ENCODE data around the gene NEK6. TPM values are rescaled to one million over a fixed set of nuclear protein-coding genes. Genes with fewer than 3 reads are reported as not detected.

The NEK6 gene
- total RNA-seq, 2 donors from 2014 or later: 77.8 to 83.4 TPM

DNA sequence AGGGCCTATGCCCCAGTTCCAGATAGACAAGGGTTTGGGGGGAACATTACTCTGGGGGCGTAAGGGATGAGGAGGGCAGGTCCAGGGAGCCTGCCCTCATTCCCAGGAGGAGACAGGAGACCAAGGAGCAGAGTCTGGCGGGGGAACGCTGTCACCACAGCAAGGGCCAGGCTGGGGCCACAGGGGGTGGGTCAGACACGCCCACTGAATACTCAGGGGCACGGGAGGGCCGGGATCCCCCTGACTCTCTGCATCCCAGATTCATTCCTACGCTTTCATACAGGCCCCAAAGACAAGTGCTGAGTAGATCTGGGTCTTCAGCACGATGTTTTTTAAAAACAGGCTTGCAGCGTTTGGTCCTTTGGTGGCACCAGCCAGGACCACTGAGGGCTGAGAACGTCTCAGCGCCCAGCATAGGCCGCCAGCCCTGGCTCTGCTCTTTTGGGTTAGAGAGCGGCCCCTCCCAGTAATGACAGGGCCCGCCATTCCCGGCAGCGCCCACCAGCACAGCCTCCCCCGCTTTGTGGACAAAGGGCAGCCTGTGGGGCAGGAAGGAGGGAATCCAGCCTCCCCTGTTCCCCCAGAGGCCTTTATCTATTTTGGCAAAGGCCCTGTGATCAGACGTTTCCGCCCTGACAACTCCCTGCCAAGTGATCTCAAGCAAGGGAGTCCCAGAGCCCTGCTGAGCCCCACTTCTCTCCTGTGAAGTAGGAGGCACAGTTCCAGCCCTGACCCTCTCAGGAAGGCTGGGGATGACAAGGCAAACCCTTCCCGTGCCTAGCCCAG, 24.9 kb downstream of the NEK6 start:
- Histone ChIP-seq H3K27me3 (no peaks in the 10 kb centered on the region), H3K27ac (peak overlapping the region; percentile 71), H3K4me3 (no peak overlapping the region), H3K9ac (ENCODE audit: low read depth in 2 of 2, low read length in 2 of 2) (peak overlapping the region; percentile 6 to 67), H3K9me3 (no peaks in the 10 kb centered on the region), H3K36me3 (no peaks in the 10 kb centered on the region), H3K4me1 (peaks cover 42% of the 10 kb centered on the region)
- DNase-seq: peak; percentile 70
- TF ChIP-seq, protein P1, sequence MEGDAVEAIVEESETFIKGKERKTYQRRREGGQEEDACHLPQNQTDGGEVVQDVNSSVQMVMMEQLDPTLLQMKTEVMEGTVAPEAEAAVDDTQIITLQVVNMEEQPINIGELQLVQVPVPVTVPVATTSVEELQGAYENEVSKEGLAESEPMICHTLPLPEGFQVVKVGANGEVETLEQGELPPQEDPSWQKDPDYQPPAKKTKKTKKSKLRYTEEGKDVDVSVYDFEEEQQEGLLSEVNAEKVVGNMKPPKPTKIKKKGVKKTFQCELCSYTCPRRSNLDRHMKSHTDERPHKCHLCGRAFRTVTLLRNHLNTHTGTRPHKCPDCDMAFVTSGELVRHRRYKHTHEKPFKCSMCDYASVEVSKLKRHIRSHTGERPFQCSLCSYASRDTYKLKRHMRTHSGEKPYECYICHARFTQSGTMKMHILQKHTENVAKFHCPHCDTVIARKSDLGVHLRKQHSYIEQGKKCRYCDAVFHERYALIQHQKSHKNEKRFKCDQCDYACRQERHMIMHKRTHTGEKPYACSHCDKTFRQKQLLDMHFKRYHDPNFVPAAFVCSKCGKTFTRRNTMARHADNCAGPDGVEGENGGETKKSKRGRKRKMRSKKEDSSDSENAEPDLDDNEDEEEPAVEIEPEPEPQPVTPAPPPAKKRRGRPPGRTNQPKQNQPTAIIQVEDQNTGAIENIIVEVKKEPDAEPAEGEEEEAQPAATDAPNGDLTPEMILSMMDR (IDR thresholded peaks at IDR 0.05): no peak
- intact Hi-C loops (cut with DNase I): no loop called here

DNA sequence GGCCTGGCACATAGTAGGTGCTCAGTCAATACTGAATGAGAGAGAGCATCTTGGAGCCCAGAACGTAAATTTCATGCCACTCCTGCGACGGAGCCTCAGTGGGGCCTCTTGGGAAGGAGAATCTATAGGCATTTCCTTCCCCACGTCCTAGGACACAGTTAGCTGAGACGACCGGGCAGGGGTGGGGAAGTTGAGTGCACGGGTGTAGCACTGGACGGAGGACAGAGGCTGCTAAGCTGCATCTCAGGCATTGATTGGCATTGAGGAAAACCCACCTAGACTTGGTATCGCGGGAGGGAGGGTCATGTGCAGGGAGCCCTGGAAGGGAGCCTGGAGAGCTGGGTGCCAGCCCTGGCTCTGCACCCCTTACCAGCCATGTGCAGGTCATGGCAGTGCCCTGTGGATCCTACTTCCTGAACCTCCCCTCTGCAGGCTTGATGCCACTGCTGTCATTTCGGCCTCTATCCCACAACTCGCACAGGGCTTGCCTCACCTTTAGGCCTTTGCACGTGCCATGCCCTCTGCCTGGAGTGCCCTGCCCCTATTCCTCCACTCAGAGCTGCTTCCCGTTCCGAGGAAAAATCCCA, 25.6 kb downstream of the NEK6 start:
- H3K27me3 ChIP-seq: no peaks in the 10 kb centered on the region
- no peak overlapping the region for H3K4me3 ChIP-seq
- H3K36me3 ChIP-seq: no peaks in the 10 kb centered on the region
- no peaks in the 10 kb centered on the region for H3K9me3 ChIP-seq
- peak overlapping the region; percentile 71 for H3K27ac ChIP-seq
- peak overlapping the region in 1 of 2 donors; percentile 67 for H3K9ac ChIP-seq (ENCODE audit: low read depth in 2 of 2, low read length in 2 of 2)
- intact Hi-C loops (cut with DNase I): no loop called here
- TF ChIP-seq, protein P1 (IDR thresholded peaks at IDR 0.05): no peak
- no peak for DNase-seq
- peaks cover 42% of the 10 kb centered on the region for H3K4me1 ChIP-seq

DNA sequence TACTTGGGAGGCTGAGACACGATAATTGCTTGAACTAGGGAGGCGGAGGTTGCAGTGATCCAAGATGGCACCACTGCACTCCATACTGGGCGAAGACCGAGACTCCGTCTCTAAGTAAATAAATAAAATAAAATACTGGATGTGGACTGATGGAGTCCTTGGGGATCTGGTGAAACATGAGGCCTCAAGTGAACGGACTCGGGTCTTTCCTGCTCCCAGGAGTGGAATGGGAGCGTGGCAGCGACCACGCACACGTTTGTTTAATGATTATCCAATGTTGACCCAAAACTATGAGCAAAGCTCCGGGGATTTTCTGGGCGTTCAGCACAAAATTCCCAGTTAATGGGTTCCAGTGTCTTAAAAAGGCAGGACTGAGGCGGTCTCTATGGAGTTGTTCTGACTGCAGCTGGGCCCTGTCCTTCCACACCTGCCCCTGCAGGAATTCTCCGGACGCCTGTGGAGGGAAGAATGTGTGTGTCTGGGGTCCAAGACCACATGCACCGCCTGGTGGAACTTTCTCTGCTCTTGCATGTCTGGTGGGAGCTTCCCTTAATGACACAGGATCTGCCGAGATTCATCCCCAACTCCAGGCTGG, 26.6 kb downstream of the NEK6 start:
- Histone ChIP-seq H3K9me3 (no peaks in the 10 kb centered on the region), H3K36me3 (no peaks in the 10 kb centered on the region), H3K9ac (ENCODE audit: low read depth in 2 of 2, low read length in 2 of 2) (no peak overlapping the region), H3K4me1 (peaks cover 42% of the 10 kb centered on the region), H3K27ac (peak overlapping the region; percentile 83), H3K4me3 (no peak overlapping the region), H3K27me3 (no peaks in the 10 kb centered on the region)
- TF ChIP-seq, protein P1 (IDR thresholded peaks at IDR 0.05): no peak
- intact Hi-C loops (cut with DNase I): no loop called here
- DNase-seq: no peak

DNA sequence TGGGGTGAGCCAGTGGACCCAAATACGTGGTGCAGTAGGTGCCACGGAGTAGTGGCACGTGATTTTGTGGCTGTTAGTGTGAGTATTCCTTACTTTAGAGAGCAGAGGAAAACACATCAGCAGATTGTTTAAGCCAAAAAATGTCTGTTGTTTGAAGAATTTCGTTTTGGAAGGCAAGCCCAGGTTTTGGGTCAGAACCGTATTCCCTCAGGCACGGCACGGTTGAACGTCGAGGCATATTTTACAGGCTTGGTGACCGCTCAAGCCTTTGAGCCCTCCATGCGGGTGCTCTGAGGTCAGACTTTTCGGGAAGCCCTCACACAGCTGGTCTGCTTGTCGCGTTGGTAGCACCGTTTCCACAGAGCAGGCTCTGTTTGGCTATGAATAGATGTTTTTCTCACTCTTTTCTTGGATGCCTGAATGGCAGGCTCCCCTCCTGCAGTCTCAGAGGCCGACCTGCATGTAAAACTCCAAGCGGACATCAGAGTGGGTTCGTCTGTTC, 27.2 kb downstream of the NEK6 start:
- intact Hi-C loops (cut with DNase I): no loop called here
- Histone ChIP-seq H3K4me1 (peaks cover 42% of the 10 kb centered on the region), H3K4me3 (no peak overlapping the region), H3K27me3 (no peaks in the 10 kb centered on the region), H3K27ac (peak overlapping the region; percentile 83), H3K9me3 (no peaks in the 10 kb centered on the region), H3K36me3 (no peaks in the 10 kb centered on the region), H3K9ac (ENCODE audit: low read depth in 2 of 2, low read length in 2 of 2) (peak overlapping the region in 1 of 2 donors; percentile 67)
- DNase-seq: no peak
- TF ChIP-seq, protein P1 (IDR thresholded peaks at IDR 0.05): no peak

DNA sequence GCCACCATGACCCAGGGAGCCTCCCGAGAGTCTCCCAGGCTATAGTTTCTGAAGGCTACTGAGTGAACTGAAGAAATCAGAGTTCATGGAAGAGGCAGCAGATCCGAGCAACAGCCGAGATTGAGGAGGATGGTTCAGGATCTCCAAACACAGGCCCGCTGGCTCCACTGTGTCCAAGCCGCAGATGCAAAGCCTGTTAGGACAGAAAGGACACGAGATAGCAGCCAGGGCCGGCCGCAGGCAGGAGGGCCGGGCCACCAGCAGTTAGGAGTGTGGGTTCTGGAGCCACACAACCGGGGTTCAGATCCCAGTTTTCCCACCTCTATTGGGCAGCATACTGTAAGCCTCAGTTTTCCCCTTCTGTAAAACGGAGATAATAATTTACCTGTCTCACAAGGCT, 27.7 kb downstream of the NEK6 start:
- peak overlapping the region in 1 of 2 donors; percentile 67 for H3K9ac ChIP-seq (ENCODE audit: low read depth in 2 of 2, low read length in 2 of 2)
- TF ChIP-seq, protein P1 (IDR thresholded peaks at IDR 0.05): no peak
- H3K36me3 ChIP-seq: no peaks in the 10 kb centered on the region
- no peaks in the 10 kb centered on the region for H3K27me3 ChIP-seq
- peaks cover 42% of the 10 kb centered on the region for H3K4me1 ChIP-seq
- no peak for DNase-seq
- intact Hi-C loops (cut with DNase I): no loop called here
- H3K4me3 ChIP-seq: no peak overlapping the region
- no peaks in the 10 kb centered on the region for H3K9me3 ChIP-seq
- H3K27ac ChIP-seq: peak overlapping the region; percentile 83

Data from colonic mucosa (tissue), 4 donors.